A673 (cell line): ENCODE data around the gene STXBP5. TPM values are rescaled to one million over a fixed set of nuclear protein-coding genes. Genes with fewer than 3 reads are reported as not detected.

Experiments
- BruUV-seq: library from RNA; stranded (reverse); fragments of 400-500 nt; replicated peaks from 2 replicates; lab custom pipeline; 2021; lab: Mats Ljungman, UMichigan
- CTCF ChIA-PET: fragments of 300-600 bp; sonication (Branson Sonifier 250); formaldehyde crosslinking; loops from one replicate; lab custom pipeline; 2022; ENCODE audit warnings: antibody characterized with exemption; lab: Charles Lee
- POLR2A ChIA-PET: fragments of 300-600 bp; sonication (Branson Sonifier 250); formaldehyde crosslinking; loops from one replicate; lab custom pipeline; 2022; ENCODE audit warnings: antibody characterized with exemption; ENCODE audit not compliant: low non-redundant PET; lab: Charles Lee
- DNase-seq: peaks from one replicate; pipeline ENCODE4 v3.0.0-alpha.2; 2015; ENCODE audit warnings: low spot score
- H3K27ac ChIP-seq: fragments of 200-600 bp; sonication (generic); 2 replicates; pipeline ENCODE4 v1.5.1; 2016; ENCODE audit warnings: mixed run types, low read depth, mild to moderate bottlenecking, mixed read lengths, antibody characterized with exemption, low read length; ENCODE audit not compliant: poor library complexity, severe bottlenecking
- H3K27me3 ChIP-seq: fragments of 200-600 bp; sonication (generic); replicated peaks from 2 replicates; pipeline ENCODE4 v1.6.1; 2017; ENCODE audit warnings: mixed run types, low read depth, mild to moderate bottlenecking, mixed read lengths, antibody characterized with exemption, low read length; ENCODE audit not compliant: insufficient read depth, poor library complexity
- H3K36me3 ChIP-seq: fragments of 200-600 bp; sonication (generic); 2 replicates; pipeline ENCODE4 v1.6.1; 2016; ENCODE audit warnings: mixed run types, mild to moderate bottlenecking, mixed read lengths, antibody characterized with exemption, low read length; ENCODE audit not compliant: insufficient read depth, poor library complexity, severe bottlenecking
- H3K4me1 ChIP-seq: fragments of 200-600 bp; sonication (generic); 2 replicates; pipeline ENCODE4 v1.6.1; 2017; ENCODE audit warnings: mixed run types, mild to moderate bottlenecking, mixed read lengths, antibody characterized with exemption, low read length; ENCODE audit not compliant: insufficient read depth, poor library complexity, severe bottlenecking
- H3K4me3 ChIP-seq: fragments of 200-600 bp; sonication (generic); 2 replicates; pipeline ENCODE4 v1.5.1; 2016; ENCODE audit warnings: low read depth, mixed run types, mild to moderate bottlenecking, mixed read lengths, low read length; ENCODE audit not compliant: poor library complexity, severe bottlenecking
- H3K9me3 ChIP-seq: fragments of 200-600 bp; sonication (generic); 2 replicates; pipeline ENCODE4 v1.6.1; 2016; ENCODE audit warnings: mixed run types, low read depth, mild to moderate bottlenecking, mixed read lengths, antibody characterized with exemption, low read length; ENCODE audit not compliant: poor library complexity, severe bottlenecking
- EZH2 ChIP-seq: fragments of 200-600 bp; sonication (generic); IDR thresholded peaks from 2 replicates; pipeline ENCODE4 v1.6.1; 2017; ENCODE audit warnings: borderline replicate concordance, low read depth, mild to moderate bottlenecking, mixed read lengths, antibody characterized with exemption, low read length; ENCODE audit not compliant: poor library complexity, severe bottlenecking
- intact Hi-C: fragments of 100-400 bp; cut with micrococcal nuclease; formaldehyde crosslinking; loops from one replicate; pipeline ENCODE4 v1.10.0; 2022; ENCODE audit not compliant: unreplicated experiment
- total RNA-seq: library from RNA; stranded (reverse); gene quantifications from 2 replicates; pipeline ENCODE4 v1.2.3, GENCODE V29; 2021
- TF ChIP-seq, protein P1 (sequence below): fragments of 300-800, 200-600 bp; sonication (generic); conservative IDR thresholded peaks from 2 replicates; pipeline ENCODE4 v1.5.1; 2017; ENCODE audit warnings: low read depth, mild to moderate bottlenecking, antibody characterized with exemption, low read length, moderate library complexity, mixed read lengths

Gene STXBP5
- total RNA-seq, 1 experiment from 2014 or later = 14.5 TPM

- H3K9me3 ChIP-seq = no peaks in the 10 kb centered on the region
- H3K36me3 ChIP-seq = no peaks in the 10 kb centered on the region
- no peak overlapping the region for H3K4me3 ChIP-seq
- ChIA-PET POLR2A (no interaction called here), CTCF (no interaction called here)
- BruUV-seq = no TSS peak
- H3K4me1 ChIP-seq = no peaks in the 10 kb centered on the region
- DNase-seq = no peak
- TF ChIP-seq, protein P1, sequence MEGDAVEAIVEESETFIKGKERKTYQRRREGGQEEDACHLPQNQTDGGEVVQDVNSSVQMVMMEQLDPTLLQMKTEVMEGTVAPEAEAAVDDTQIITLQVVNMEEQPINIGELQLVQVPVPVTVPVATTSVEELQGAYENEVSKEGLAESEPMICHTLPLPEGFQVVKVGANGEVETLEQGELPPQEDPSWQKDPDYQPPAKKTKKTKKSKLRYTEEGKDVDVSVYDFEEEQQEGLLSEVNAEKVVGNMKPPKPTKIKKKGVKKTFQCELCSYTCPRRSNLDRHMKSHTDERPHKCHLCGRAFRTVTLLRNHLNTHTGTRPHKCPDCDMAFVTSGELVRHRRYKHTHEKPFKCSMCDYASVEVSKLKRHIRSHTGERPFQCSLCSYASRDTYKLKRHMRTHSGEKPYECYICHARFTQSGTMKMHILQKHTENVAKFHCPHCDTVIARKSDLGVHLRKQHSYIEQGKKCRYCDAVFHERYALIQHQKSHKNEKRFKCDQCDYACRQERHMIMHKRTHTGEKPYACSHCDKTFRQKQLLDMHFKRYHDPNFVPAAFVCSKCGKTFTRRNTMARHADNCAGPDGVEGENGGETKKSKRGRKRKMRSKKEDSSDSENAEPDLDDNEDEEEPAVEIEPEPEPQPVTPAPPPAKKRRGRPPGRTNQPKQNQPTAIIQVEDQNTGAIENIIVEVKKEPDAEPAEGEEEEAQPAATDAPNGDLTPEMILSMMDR = no peak
- TF ChIP-seq EZH2 = no peak
- intact Hi-C loops = loop anchor here (5.0 kb wide), 1 partner anchor 366 kb away; no protein-coding TSS in a partner anchor
- H3K27ac ChIP-seq = no peak overlapping the region
- H3K27me3 ChIP-seq = no peaks in the 10 kb centered on the region
Measured at GRCh38 chr6:147223736-147224135, 19.5 kb downstream of the STXBP5 start.

DNA sequence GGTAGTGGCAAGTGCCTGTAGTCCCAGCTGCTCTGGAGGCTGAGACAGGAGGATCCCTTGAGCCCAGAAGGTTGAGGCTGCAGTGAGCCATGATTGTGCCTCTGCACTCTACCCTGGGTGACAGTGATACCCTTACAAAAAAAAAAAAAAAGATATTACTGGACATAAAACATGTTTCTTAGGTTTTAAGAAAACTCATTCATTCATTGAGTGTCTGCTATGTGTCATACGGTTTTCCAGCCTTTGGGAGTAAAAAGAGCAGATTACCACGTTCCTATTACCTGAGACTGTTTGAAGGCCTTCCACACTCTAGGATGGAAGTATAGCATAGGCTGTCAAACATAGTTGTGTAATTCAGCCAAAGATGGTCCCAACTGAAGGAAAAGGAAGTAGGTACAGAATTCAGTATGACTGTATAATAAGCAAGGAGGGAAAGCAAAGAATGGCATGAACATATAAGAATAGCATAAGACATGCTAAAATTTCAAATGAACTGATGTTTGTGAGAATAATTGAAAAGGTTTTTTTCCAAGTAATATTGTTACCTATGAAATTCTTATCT is 22.0 kb downstream of the STXBP5 start:
- no peak overlapping the region for H3K27ac ChIP-seq
- no TSS peak for BruUV-seq
- intact Hi-C loops = no loop called here
- H3K36me3 ChIP-seq = no peaks in the 10 kb centered on the region
- POLR2A ChIA-PET = no interaction called here
- TF ChIP-seq, protein P1 = no peak
- no peak for TF ChIP-seq EZH2
- H3K27me3 ChIP-seq = no peaks in the 10 kb centered on the region
- no peak for DNase-seq
- H3K9me3 ChIP-seq = no peaks in the 10 kb centered on the region
- no peak overlapping the region for H3K4me3 ChIP-seq
- no peaks in the 10 kb centered on the region for H3K4me1 ChIP-seq
- CTCF ChIA-PET = no interaction called here

DNA sequence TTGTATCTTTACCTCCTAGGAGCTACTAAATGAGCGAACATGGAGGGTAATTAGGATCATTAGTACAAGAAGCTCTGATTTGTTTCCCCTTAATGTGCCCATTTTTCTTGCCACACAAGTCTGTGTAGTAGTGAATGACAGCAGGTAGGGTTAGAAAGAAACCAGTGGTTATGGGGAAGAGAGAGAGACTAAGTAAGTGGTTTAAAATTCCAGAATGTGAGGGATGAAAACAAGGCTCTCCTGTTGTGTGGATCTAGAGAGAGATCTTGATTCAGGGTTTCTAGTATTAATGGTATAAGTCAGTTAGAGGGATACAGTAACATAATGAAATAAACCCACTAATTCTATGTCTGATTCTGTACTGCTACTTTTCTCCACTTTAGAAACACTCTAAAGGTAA is 22.7 kb downstream of the STXBP5 start:
- H3K4me1 ChIP-seq = no peaks in the 10 kb centered on the region
- intact Hi-C loops = no loop called here
- TF ChIP-seq EZH2 = no peak
- TF ChIP-seq, protein P1 = no peak
- BruUV-seq = no TSS peak
- no peaks in the 10 kb centered on the region for H3K36me3 ChIP-seq
- CTCF ChIA-PET = no interaction called here
- no peak for DNase-seq
- no peak overlapping the region for H3K4me3 ChIP-seq
- no peak overlapping the region for H3K27ac ChIP-seq
- H3K9me3 ChIP-seq = no peaks in the 10 kb centered on the region
- no peaks in the 10 kb centered on the region for H3K27me3 ChIP-seq
- POLR2A ChIA-PET = no interaction called here
